NOMO-1 (cell line): ENCODE data around the gene CCDC180.
"Not testable (repeated sequence)": the region's sequence is repeated elsewhere in the genome, so short reads cannot be mapped to it uniquely, and the experiment has no call there.

Experiments used
- DNase-seq, 2 experiments: peaks; one replicate each; lab custom pipeline; 2025; ENCODE audit not compliant: unreplicated experiment in 2 of 2; lab: John Stamatoyannopoulos, UW

Gene CCDC180

GRCh38 chr9:97310023-97310422 lies 2.6 kb downstream of the CCDC180 start:
- DNase-seq = no peak

GRCh38 chr9:97310896-97311295 lies 3.4 kb downstream of the CCDC180 start:
- DNase-seq = no peak

- no peak for DNase-seq
Observed at GRCh38 chr9:97311798-97312500, 4.5 kb downstream of the CCDC180 start.

GRCh38 chr9:97312556-97312955 lies 5.1 kb downstream of the CCDC180 start:
- no peak for DNase-seq

- DNase-seq = no peak
Observed at GRCh38 chr9:97313243-97313642, 5.8 kb downstream of the CCDC180 start.

GRCh38 chr9:97313746-97314145 lies 6.3 kb downstream of the CCDC180 start:
- DNase-seq = no peak

- no peak for DNase-seq
Observed at GRCh38 chr9:97314503-97314902, 7.0 kb downstream of the CCDC180 start.

GRCh38 chr9:97315550-97315949 lies 8.1 kb downstream of the CCDC180 start:
- no peak for DNase-seq

GRCh38 chr9:97316904-97317303 lies 9.4 kb downstream of the CCDC180 start:
- no peak for DNase-seq

- DNase-seq = no peak
Observed at GRCh38 chr9:97318433-97318832, 11.0 kb downstream of the CCDC180 start.

- DNase-seq = no peak
Observed at GRCh38 chr9:97319395-97319794, 11.9 kb downstream of the CCDC180 start.

- no peak for DNase-seq
Observed at GRCh38 chr9:97320080-97320642, 12.7 kb downstream of the CCDC180 start.

- no peak for DNase-seq
Observed at GRCh38 chr9:97321251-97321650, 13.8 kb downstream of the CCDC180 start.

GRCh38 chr9:97321691-97322090 lies 14.2 kb downstream of the CCDC180 start:
- no peak for DNase-seq

GRCh38 chr9:97322105-97322504 lies 14.6 kb downstream of the CCDC180 start:
- DNase-seq = no peak

GRCh38 chr9:97324954-97325353 lies 17.5 kb downstream of the CCDC180 start:
- DNase-seq = no peak

GRCh38 chr9:97327562-97327961 lies 20.1 kb downstream of the CCDC180 start:
- no peak for DNase-seq

- DNase-seq = no peak
Observed at GRCh38 chr9:97332993-97333392, 25.5 kb downstream of the CCDC180 start.

GRCh38 chr9:97335622-97336021 lies 28.2 kb downstream of the CCDC180 start:
- not testable (repeated sequence) for DNase-seq

GRCh38 chr9:97348871-97349270 lies 41.4 kb downstream of the CCDC180 start:
- no peak for DNase-seq

- no peak for DNase-seq
Observed at GRCh38 chr9:97349400-97349799, 41.9 kb downstream of the CCDC180 start.

GRCh38 chr9:97354637-97355036 lies 47.2 kb downstream of the CCDC180 start:
- no peak for DNase-seq

- DNase-seq = no peak
Observed at GRCh38 chr9:97357056-97357455, 49.6 kb downstream of the CCDC180 start.
